Measurements from ENCODE around the gene ATG7. TPM values are rescaled to one million over a fixed set of nuclear protein-coding genes. Genes with fewer than 3 reads are reported as not detected.

The ATG7 gene
- total RNA-seq, 1 experiment from 2014 or later: 56.1 TPM

- TF ChIP-seq CTCF (conservative IDR thresholded peaks at IDR 0.05) (no peak), EZH2 (IDR thresholded peaks at IDR 0.05; ENCODE audit: low read depth) (no peak)
- Histone ChIP-seq H3K9me2 (ENCODE audit: insufficient read depth) (no peaks in the 10 kb centered on the region), H4K20me1 (ENCODE audit: insufficient read depth) (peaks cover 70% of the 10 kb centered on the region), H3K4me2 (0 out of 2 replicates have a peak overlapping the region, but pooled peaks have one; percentile 6), H3K79me2 (ENCODE audit: low read depth) (peaks cover 89% of the 10 kb centered on the region), H3K27ac (no peak overlapping the region), H3F3A (ENCODE audit: insufficient read depth, low read depth) (no peaks in the 10 kb centered on the region), H2AFZ (no peak overlapping the region), H3K4me3 (no peak overlapping the region), H3K4me1 (replicated peaks; ENCODE audit: insufficient read depth) (no peaks in the 10 kb centered on the region), H3K9me3 (ENCODE audit: insufficient read depth, low read depth) (no peaks in the 10 kb centered on the region), H3K27me3 (ENCODE audit: insufficient read depth, low read depth) (no peaks in the 10 kb centered on the region), H3K36me3 (ENCODE audit: low read depth) (no peaks in the 10 kb centered on the region)
- BruUV-seq (replicated peaks): no TSS peak
- CTCF ChIA-PET: no interaction called here
- POLR2A ChIA-PET (ENCODE audit: unreplicated experiment): no interaction called here
- intact Hi-C loops (cut with micrococcal nuclease; ENCODE audit: unreplicated experiment): loop anchor here (1.0 kb wide), 1 partner anchor 9 kb away; no protein-coding TSS in a partner anchor
- DNase-seq: no peak
These were observed 310.2 kb downstream of the ATG7 start for GRCh38 chr3:11582191-11582968.

- Histone ChIP-seq H3K79me2 (ENCODE audit: low read depth) (peaks cover 90% of the 10 kb centered on the region), H3K9me3 (ENCODE audit: insufficient read depth, low read depth) (no peaks in the 10 kb centered on the region), H4K20me1 (ENCODE audit: insufficient read depth) (peaks cover 67% of the 10 kb centered on the region), H3K4me3 (no peak overlapping the region), H3K27me3 (ENCODE audit: insufficient read depth, low read depth) (no peaks in the 10 kb centered on the region), H2AFZ (no peak overlapping the region), H3F3A (ENCODE audit: insufficient read depth, low read depth) (no peaks in the 10 kb centered on the region), H3K9me2 (ENCODE audit: insufficient read depth) (no peaks in the 10 kb centered on the region), H3K27ac (no peak overlapping the region), H3K4me2 (no peak overlapping the region), H3K4me1 (replicated peaks; ENCODE audit: insufficient read depth) (no peaks in the 10 kb centered on the region), H3K36me3 (ENCODE audit: low read depth) (no peaks in the 10 kb centered on the region)
- ChIA-PET CTCF (no interaction called here), POLR2A (ENCODE audit: unreplicated experiment) (no interaction called here)
- no TSS peak for BruUV-seq (replicated peaks)
- DNase-seq: no peak
- intact Hi-C loops (cut with micrococcal nuclease; ENCODE audit: unreplicated experiment): no loop called here
- no peak for TF ChIP-seq EZH2 (IDR thresholded peaks at IDR 0.05; ENCODE audit: low read depth)
- TF ChIP-seq CTCF (conservative IDR thresholded peaks at IDR 0.05): no peak
These were observed 311.0 kb downstream of the ATG7 start for GRCh38 chr3:11583235-11583634.

GRCh38 chr3:11583638-11584046, 311.4 kb downstream of the ATG7 start:
- H3K4me1 ChIP-seq (replicated peaks; ENCODE audit: insufficient read depth): no peaks in the 10 kb centered on the region
- no peak overlapping the region for H2AFZ ChIP-seq
- no peaks in the 10 kb centered on the region for H3K9me2 ChIP-seq (ENCODE audit: insufficient read depth)
- DNase-seq: no peak
- H3K4me3 ChIP-seq: no peak overlapping the region
- ChIA-PET POLR2A (ENCODE audit: unreplicated experiment) (no interaction called here), CTCF (no interaction called here)
- H3K79me2 ChIP-seq (ENCODE audit: low read depth): peaks cover 93% of the 10 kb centered on the region
- no peaks in the 10 kb centered on the region for H3K36me3 ChIP-seq (ENCODE audit: low read depth)
- intact Hi-C loops (cut with micrococcal nuclease; ENCODE audit: unreplicated experiment): no loop called here
- no peak for TF ChIP-seq EZH2 (IDR thresholded peaks at IDR 0.05; ENCODE audit: low read depth)
- TF ChIP-seq CTCF (conservative IDR thresholded peaks at IDR 0.05): no peak
- no peak overlapping the region for H3K27ac ChIP-seq
- no peaks in the 10 kb centered on the region for H3F3A ChIP-seq (ENCODE audit: insufficient read depth, low read depth)
- H4K20me1 ChIP-seq (ENCODE audit: insufficient read depth): peaks cover 70% of the 10 kb centered on the region; the same call in 1 of the 2 replicates
- no peak overlapping the region for H3K4me2 ChIP-seq
- H3K27me3 ChIP-seq (ENCODE audit: insufficient read depth, low read depth): no peaks in the 10 kb centered on the region
- no peaks in the 10 kb centered on the region for H3K9me3 ChIP-seq (ENCODE audit: insufficient read depth, low read depth)
- BruUV-seq (replicated peaks): no TSS peak

Measured in PC-9 (cell line).